HAP-1 (cell line): Measurements from ENCODE around the gene KCNE1.

Source experiments
- DNase-seq, 2 experiments: peaks; one replicate each; pipeline ENCODE4 v3.0.0-alpha.2; 2016 to 2020; ENCODE audit warnings: low spot score in 2 of 2
- H3K27me3 ChIP-seq: fragments of 250-450 bp; sonication (Bioruptor Pico); 2 replicates; pipeline ENCODE4 v1.5.1; 2020; ENCODE audit warnings: low read depth, mild to moderate bottlenecking, moderate library complexity
- H3K36me3 ChIP-seq: fragments of 250-450 bp; sonication (Bioruptor Pico); replicated peaks from 2 replicates; pipeline ENCODE4 v1.5.1; 2020; ENCODE audit warnings: mild to moderate bottlenecking
- H3K4me1 ChIP-seq: fragments of 250-450 bp; sonication (Bioruptor Pico); 2 replicates; pipeline ENCODE4 v1.5.1; 2020; ENCODE audit warnings: mild to moderate bottlenecking
- H3K4me3 ChIP-seq: fragments of 250-450 bp; sonication (Bioruptor Pico); 2 replicates; pipeline ENCODE4 v1.5.1; 2020; ENCODE audit warnings: mild to moderate bottlenecking, moderate library complexity
- H3K9me3 ChIP-seq: fragments of 250-450 bp; sonication (Bioruptor Pico); 2 replicates; pipeline ENCODE4 v1.5.1; 2020; ENCODE audit warnings: mild to moderate bottlenecking, moderate library complexity
- in situ Hi-C: fragments of 300-500 bp; cut with MboI; formaldehyde crosslinking; loops from 3 replicates; pipeline ENCODE4 v1.14.3; 2020; ENCODE audit warnings: low sequenced_read_pairs, inconsistent platforms, mixed read lengths

KCNE1 gene

GRCh38 chr21:34546542-34546941, 34.5 kb upstream of the KCNE1 start:
- Histone ChIP-seq H3K36me3 (no peaks in the 10 kb centered on the region), H3K27me3 (no peaks in the 10 kb centered on the region), H3K9me3 (no peaks in the 10 kb centered on the region), H3K4me3 (no peak overlapping the region), H3K4me1 (no peaks in the 10 kb centered on the region)
- DNase-seq, result no peak
- in situ Hi-C loops, result no loop called here

GRCh38 chr21:34545079-34545884, 33.3 kb upstream of the KCNE1 start:
- Histone ChIP-seq H3K27me3 (no peaks in the 10 kb centered on the region), H3K4me3 (no peak overlapping the region), H3K4me1 (no peaks in the 10 kb centered on the region), H3K36me3 (no peaks in the 10 kb centered on the region), H3K9me3 (no peaks in the 10 kb centered on the region)
- in situ Hi-C loops, result no loop called here
- DNase-seq, result no peak

GRCh38 chr21:34544032-34544496, 32.1 kb upstream of the KCNE1 start:
- Histone ChIP-seq H3K36me3 (no peaks in the 10 kb centered on the region), H3K4me3 (no peak overlapping the region), H3K9me3 (no peaks in the 10 kb centered on the region), H3K27me3 (no peaks in the 10 kb centered on the region), H3K4me1 (no peaks in the 10 kb centered on the region)
- in situ Hi-C loops, result loop anchor here (5.0 kb wide), 1 partner anchor 48 kb away; no protein-coding TSS in a partner anchor
- peak; percentile 71 to 87 for DNase-seq

DNA sequence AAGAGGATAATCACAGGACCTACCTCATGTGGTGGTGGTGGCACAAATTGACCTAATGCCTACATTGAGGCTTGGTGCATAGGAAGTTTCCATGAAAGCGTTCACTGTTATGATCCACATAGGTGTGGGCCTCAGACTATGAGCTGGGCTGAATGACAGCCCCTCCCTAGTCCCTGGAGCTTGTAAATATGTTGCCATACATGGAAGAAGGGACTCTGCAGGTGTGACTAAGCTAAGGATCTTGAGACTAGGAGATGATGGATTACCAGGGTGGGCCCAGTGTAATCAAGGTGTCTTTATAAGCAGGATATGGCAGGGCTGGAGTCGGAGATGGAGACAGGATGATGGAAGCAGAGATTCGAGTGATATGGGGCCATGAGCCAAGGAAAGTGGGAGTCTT, 31.0 kb upstream of the KCNE1 start:
- no peaks in the 10 kb centered on the region for H3K36me3 ChIP-seq

DNA sequence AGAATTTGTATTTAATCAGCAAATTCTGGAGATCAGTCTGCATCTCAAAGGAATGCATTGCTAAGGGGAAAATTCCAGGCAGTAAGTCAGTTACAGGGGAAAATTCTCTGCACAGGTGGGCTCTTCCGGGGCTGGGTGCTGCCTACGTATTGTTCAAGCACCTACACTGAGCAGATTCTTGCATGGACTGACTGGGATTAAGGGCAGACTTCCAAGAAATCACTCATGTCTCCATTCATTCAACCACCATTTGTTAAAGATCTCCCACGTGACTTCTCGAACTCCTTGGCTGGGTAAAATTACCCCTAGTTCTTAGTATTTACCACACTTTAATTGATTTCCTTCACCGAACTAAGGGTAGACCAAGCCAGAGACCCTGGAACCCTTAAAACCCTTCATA, 28.2 kb upstream of the KCNE1 start:
- in situ Hi-C loops, result loop anchor here (5.0 kb wide), 1 partner anchor 52 kb away; no protein-coding TSS in a partner anchor
- DNase-seq, result no peak
- Histone ChIP-seq H3K27me3 (no peaks in the 10 kb centered on the region), H3K9me3 (no peaks in the 10 kb centered on the region), H3K4me3 (no peak overlapping the region), H3K36me3 (no peaks in the 10 kb centered on the region), H3K4me1 (no peaks in the 10 kb centered on the region)

More for the DNA sequence above, 31.0 kb upstream of the KCNE1 start:
- Histone ChIP-seq H3K4me1 (no peaks in the 10 kb centered on the region), H3K27me3 (no peaks in the 10 kb centered on the region), H3K4me3 (no peak overlapping the region), H3K9me3 (no peaks in the 10 kb centered on the region)
- in situ Hi-C loops, result loop anchor here (5.0 kb wide), 1 partner anchor 49 kb away; no protein-coding TSS in a partner anchor
- DNase-seq, result no peak

DNA sequence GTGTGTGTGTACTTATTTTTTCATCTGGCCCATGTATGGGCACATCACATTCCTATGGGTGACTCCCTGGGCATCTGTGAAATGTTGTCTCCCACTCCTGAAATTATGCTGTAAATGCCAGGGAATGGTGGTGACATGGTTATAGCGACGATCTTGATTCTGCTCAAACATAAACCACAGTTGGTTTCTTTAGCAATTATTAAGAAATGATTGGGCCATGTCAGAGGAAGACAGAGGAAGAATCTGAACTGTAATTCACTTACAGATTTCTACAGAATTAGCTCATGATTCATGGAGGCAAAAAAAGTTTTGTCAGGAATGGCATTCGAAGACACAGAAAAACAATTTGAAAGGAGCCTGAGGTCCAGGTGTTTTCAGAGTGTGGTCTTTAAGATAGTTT, 25.8 kb upstream of the KCNE1 start:
- no peaks in the 10 kb centered on the region for H3K4me1 ChIP-seq
- no peaks in the 10 kb centered on the region for H3K9me3 ChIP-seq
- H3K4me3 ChIP-seq, result no peak overlapping the region
- DNase-seq, result no peak
- in situ Hi-C loops, result no loop called here
- H3K36me3 ChIP-seq, result no peaks in the 10 kb centered on the region
- H3K27me3 ChIP-seq, result no peaks in the 10 kb centered on the region

GRCh38 chr21:34536820-34537219, 24.8 kb upstream of the KCNE1 start:
- H3K9me3 ChIP-seq, result no peaks in the 10 kb centered on the region
- H3K4me1 ChIP-seq, result no peaks in the 10 kb centered on the region
- H3K27me3 ChIP-seq, result no peaks in the 10 kb centered on the region
- no peak overlapping the region for H3K4me3 ChIP-seq
- H3K36me3 ChIP-seq, result no peaks in the 10 kb centered on the region
- no peak for DNase-seq
- in situ Hi-C loops, result no loop called here

DNA sequence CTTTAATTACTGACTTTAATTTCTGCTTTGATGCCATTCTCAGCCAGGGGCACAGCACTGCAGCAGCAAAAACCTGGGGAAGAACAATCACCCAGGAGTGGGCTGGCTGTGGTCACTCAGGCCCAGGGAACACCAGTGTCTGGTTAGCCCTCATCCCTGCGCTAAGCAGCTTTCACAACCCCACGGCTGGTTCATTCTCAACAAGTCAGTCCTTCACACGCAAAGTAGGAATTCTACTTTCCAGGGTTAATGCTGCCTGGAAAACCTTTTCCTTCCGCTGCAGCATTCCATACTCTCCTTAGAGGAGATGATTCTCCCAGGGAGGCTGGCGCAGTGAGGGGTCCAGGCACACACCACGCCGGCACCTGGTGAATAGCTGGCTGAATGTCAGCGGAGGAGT, 24.3 kb upstream of the KCNE1 start:
- DNase-seq, result no peak
- Histone ChIP-seq H3K27me3 (no peaks in the 10 kb centered on the region), H3K9me3 (no peaks in the 10 kb centered on the region), H3K4me3 (no peak overlapping the region), H3K36me3 (no peaks in the 10 kb centered on the region), H3K4me1 (no peaks in the 10 kb centered on the region)
- in situ Hi-C loops, result no loop called here

- DNase-seq, result no peak
- H3K27me3 ChIP-seq, result no peaks in the 10 kb centered on the region
- no peaks in the 10 kb centered on the region for H3K4me1 ChIP-seq
- no peaks in the 10 kb centered on the region for H3K36me3 ChIP-seq
- in situ Hi-C loops, result no loop called here
- H3K9me3 ChIP-seq, result no peaks in the 10 kb centered on the region
- H3K4me3 ChIP-seq, result no peak overlapping the region
Measured at GRCh38 chr21:34535886-34536285, 23.9 kb upstream of the KCNE1 start.

GRCh38 chr21:34534522-34534921, 22.5 kb upstream of the KCNE1 start:
- Histone ChIP-seq H3K27me3 (no peaks in the 10 kb centered on the region), H3K4me3 (no peak overlapping the region), H3K9me3 (no peaks in the 10 kb centered on the region), H3K36me3 (no peaks in the 10 kb centered on the region), H3K4me1 (no peaks in the 10 kb centered on the region)
- DNase-seq, result no peak
- in situ Hi-C loops, result no loop called here

DNA sequence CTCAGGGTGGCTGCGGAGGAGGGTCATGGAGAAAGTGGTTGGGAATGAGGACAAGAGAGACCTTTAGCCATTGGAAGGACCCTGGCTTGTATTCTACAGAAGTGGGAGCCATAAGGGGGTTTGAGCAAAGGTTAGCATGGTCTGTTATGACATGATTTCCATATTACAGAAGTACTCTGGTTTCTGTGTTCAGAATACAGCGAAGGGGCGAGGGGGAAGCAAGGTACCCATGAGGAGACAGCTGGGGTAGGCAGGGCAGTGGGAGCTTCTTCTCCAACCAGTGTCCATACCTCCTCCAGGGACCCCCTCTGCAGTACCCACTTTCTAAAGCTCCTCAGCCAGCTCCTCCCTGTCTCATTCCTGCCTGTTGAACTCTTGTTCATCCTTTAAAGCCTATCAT, 21.9 kb upstream of the KCNE1 start:
- in situ Hi-C loops, result no loop called here
- no peak for DNase-seq
- Histone ChIP-seq H3K9me3 (no peaks in the 10 kb centered on the region), H3K36me3 (no peaks in the 10 kb centered on the region), H3K4me1 (no peaks in the 10 kb centered on the region), H3K4me3 (no peak overlapping the region), H3K27me3 (no peaks in the 10 kb centered on the region)

DNA sequence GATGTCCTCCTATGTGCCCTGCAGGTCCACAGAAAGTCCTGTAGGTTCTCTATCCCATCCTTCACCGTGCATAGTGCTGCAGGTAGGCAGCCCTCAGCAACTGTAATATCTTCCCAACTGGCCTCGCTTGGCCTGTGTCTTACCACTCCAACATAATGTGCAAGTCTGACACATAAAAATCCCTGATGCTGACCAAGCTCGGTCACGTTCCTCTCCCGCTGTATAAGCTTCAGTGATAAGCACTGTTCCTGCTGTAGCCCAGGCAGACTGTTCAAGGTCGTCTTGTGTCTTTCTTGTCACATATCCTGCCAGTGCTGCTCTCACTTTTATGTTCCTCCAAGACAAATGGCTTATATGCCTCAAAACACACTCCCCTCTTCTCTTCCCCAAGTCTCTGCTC, 19.4 kb upstream of the KCNE1 start:
- Histone ChIP-seq H3K9me3 (no peaks in the 10 kb centered on the region), H3K36me3 (no peaks in the 10 kb centered on the region), H3K4me3 (no peak overlapping the region), H3K4me1 (peaks cover 8% of the 10 kb centered on the region), H3K27me3 (no peaks in the 10 kb centered on the region)
- in situ Hi-C loops, result no loop called here
- no peak for DNase-seq

DNA sequence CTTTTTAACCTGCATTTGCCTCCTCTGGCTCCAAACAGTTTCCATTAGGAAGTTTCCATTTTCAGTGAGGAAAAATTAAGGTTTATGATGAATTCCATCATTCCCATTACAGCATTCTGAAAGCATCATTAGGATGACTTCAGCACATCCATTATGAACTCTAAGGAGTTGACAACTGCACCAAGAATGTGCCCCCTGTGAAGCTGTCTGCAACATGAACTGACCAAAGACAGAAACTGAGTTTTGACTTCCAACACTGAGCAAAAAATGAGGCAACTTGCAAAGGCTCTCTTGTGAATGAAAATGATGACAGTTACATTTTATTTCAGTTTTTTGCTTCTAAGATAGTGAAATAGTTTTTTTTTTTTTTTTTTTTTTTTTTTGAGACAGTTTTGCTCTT, 18.3 kb upstream of the KCNE1 start:
- Histone ChIP-seq H3K4me1 (peaks cover 12% of the 10 kb centered on the region), H3K4me3 (no peak overlapping the region), H3K27me3 (no peaks in the 10 kb centered on the region), H3K9me3 (no peaks in the 10 kb centered on the region), H3K36me3 (no peaks in the 10 kb centered on the region)
- DNase-seq, result no peak
- in situ Hi-C loops, result no loop called here

DNA sequence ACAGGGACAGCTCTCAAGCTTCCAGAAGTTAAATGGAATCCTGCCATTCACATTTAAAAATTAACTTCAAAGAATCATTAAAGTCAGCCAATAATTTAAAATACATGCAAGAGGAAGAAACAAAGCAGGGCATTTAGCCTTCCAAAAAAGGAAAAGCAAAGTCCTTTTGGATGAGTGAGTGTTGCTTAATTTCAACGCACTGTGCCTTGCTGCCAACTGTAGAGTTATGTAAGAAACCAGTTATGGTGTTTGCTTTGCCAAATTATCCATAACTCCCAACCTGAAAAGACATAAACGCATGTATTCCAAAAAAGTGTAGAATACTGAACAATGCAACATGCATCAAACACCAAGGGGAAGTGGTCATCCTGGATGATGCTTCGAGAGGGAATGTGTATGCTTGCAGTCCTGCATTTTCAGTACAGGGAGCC, 16.1 kb upstream of the KCNE1 start:
- in situ Hi-C loops, result no loop called here
- H3K9me3 ChIP-seq, result no peaks in the 10 kb centered on the region
- H3K36me3 ChIP-seq, result no peaks in the 10 kb centered on the region
- DNase-seq, result no peak
- H3K4me3 ChIP-seq, result no peak overlapping the region
- peaks cover 12% of the 10 kb centered on the region for H3K4me1 ChIP-seq
- H3K27me3 ChIP-seq, result no peaks in the 10 kb centered on the region
